Hypothalamus (tissue), 51 donors: ENCODE measurements around the gene BMP8A.
"Not testable (repeated sequence)": the region's sequence is repeated elsewhere in the genome, so short reads cannot be mapped to it uniquely, and the experiment has no call there.

Source experiments
- DNase-seq, 51 donors: peaks; one replicate each; lab custom pipeline; 2025; lab: John Stamatoyannopoulos, UW

BMP8A gene

GRCh38 chr1:39481289-39481688, 10.1 kb upstream of the BMP8A start:
- DNase-seq, result no peak

DNA sequence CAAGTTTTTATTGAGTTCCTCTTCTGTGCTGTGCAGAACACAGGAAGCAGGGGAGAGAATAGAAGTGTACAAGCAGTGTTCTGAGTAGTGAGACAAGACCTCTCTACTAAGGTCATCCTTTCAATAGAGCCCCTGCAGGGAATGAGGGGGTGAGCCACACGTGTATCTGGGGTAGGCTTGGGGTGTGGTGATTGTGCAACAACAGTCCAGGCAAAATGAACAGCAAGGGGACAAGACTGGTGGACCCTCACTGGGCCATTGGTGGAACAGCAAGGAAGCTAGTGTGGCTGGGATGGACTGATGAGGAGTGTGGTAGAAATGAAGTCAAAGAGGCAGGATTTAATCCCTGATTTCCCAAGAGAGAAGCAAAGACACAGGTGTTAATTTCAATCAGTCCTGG, 8.2 kb upstream of the BMP8A start:
- no peak for DNase-seq

DNA sequence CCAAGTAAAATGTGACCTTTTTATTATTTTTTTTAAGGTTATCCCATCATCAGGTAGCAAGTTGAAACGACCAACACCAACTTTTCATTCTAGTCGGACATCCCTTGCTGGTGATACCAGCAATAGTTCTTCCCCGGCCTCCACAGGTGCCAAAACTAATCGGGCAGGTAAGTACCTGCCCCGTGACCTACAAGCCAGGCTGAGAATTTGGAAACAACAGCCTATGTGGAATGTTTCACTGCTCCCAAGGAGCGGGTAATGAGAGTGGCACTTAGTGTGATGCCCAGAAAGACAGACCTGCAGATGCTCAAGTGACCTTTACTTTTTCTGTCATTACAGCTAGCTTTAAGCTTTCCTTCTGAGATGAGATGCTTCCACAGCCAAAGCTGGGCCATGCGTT, 6.9 kb upstream of the BMP8A start:
- no peak for DNase-seq

- DNase-seq, result peak in 28 of 51 donors; percentile 10 to 70 (median 49)
These were observed 6.2 kb upstream of the BMP8A start for GRCh38 chr1:39485046-39485803.

DNA sequence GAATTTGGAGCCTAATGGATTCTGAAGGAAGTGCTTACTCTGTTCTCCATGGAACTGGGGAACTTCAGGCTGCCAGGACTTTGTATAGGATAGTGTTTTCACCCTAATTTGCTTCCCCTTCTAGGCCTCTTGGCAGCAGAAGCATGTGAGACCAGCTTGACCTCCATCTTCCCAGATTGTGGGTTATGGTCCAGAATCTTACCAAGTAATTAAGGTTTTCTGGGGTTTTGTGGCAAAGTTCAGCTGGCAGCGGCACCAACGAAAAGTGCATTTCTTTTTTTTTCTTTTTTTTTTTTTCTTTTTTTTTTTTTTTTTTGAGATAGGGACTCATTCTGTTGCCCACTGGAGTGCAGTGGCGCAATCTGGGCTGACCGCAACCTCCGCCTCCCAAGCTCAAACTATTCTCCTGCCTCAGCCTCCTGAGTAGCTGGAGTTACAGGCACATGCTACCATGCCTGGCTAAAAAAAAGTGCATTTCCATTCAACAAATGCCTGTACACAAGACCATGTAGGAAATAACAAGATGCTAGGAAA, 3.4 kb upstream of the BMP8A start:
- DNase-seq, result no peak

DNA sequence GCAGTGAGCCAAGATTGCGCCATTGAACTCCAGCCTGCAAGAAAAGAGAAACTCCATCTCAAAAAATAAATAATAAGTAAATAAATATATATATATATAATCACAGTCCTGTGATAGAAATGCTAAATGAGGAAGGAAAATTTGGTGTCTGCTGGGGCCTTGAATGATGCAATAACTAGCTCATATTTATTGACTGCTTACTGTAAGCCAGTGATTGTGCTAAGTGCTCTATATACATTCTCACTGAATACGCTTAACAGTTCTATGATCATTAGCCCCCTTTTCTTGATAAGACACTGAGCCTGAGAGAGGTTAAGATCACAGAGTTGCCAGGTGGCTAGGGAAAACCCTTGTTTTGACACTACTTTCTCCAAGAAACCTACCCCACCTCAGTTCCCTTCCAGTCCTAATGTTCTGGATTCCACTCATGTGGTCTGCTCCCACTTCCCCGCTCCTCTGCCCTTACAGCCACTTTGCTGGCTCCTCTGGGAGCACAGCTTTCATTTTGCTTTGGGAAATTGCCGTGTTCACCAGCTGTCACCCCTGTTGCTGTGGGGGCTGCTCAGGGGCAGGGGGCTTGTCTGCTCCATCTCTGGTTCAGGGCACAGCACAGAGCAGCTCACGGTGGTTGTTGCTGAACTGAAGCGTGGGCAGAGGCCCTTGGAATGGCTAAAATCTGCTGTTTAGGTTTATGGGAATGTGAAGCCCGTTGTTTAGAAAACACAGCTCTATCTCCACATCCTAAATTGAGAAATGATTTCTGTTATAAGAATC, 2.5 kb upstream of the BMP8A start:
- no peak for DNase-seq

DNA sequence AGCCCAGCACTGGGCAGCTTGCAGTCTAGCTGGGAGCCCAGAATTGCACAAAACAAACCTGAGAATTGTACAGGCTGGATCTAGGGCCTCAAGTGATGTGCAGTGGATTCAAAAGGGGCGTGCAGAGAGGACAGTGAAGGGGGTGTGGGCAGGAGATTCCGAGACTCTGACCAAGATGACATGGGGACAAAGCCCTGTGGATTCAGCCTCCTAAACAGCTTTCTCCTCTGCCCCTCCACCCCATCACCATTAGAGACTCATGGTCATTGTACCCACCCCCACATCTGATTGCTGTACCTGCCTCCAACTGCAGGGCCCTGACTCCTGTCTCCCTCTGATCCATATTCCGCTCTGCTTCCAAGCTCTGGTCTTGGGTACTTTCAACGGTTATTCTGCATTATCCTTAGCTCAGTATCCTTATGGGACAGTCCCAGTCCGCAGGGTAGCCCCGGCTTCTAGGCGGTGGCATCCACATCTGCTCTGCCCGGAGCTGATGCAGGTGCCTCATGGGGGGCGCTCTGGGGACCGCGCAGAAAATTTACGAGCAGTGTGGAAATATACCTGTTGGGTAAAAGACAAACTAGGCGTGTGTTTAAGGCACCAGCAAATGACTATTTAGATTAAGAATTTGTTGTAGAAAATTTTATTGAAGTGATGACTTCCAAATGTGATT, 1.7 kb upstream of the BMP8A start:
- no peak for DNase-seq

GRCh38 chr1:39490596-39491145, 765 bp upstream of the BMP8A start:
- peak in 3 of 51 donors; percentile 24 to 54 (median 25) for DNase-seq

- DNase-seq, result not testable (repeated sequence)
These were observed 944 bp downstream of the BMP8A start for GRCh38 chr1:39492118-39493042.

DNA sequence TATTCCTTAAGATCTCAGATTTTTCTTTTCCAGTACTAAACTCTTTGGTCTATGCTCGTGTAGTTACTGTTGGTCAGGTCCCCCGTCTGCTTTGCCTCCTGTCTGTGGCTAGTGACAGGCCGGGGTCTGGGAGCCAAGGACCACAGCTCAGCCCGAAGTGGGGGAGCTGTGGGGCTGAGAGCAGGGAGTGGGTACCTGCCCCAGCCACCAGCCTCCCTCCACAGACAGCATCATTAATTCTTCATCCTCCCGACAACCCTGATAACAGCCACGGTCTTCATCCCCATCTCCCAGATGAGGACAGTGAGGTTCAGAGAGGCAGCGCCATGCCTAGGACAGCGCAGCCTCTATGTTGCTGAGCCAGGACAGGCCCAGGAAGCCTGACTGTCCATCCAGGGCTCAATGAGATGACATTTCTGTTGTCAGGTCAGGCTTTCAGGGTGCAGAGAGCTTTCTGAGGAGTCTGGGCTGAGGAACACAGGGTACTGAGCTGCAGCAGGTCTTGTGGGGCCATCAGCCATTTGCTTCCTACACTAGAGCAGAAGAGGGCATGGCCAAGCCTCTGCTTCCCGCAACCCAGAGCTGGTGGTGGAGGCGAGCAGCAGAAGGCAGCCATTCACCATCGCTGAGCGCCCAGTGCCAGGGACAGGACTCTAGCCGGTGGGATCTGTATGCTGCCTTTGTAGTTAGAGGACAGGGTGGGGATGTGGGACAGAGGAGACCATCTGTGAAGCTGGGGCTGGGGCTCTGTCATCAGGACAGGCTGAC, 1.8 kb downstream of the BMP8A start:
- not testable (repeated sequence) for DNase-seq

GRCh38 chr1:39494671-39495410, 3.4 kb downstream of the BMP8A start:
- peak in 1 of 51 donors; percentile 10 for DNase-seq

GRCh38 chr1:39496520-39496919, 5.1 kb downstream of the BMP8A start:
- not testable (repeated sequence) for DNase-seq

GRCh38 chr1:39497585-39497984, 6.1 kb downstream of the BMP8A start:
- DNase-seq, result no peak

GRCh38 chr1:39498096-39498710, 6.8 kb downstream of the BMP8A start:
- DNase-seq, result not testable (repeated sequence)

- DNase-seq, result not testable (repeated sequence)
These were observed 7.4 kb downstream of the BMP8A start for GRCh38 chr1:39498821-39499220.

- no peak for DNase-seq
These were observed 8.2 kb downstream of the BMP8A start for GRCh38 chr1:39499668-39500067.

DNA sequence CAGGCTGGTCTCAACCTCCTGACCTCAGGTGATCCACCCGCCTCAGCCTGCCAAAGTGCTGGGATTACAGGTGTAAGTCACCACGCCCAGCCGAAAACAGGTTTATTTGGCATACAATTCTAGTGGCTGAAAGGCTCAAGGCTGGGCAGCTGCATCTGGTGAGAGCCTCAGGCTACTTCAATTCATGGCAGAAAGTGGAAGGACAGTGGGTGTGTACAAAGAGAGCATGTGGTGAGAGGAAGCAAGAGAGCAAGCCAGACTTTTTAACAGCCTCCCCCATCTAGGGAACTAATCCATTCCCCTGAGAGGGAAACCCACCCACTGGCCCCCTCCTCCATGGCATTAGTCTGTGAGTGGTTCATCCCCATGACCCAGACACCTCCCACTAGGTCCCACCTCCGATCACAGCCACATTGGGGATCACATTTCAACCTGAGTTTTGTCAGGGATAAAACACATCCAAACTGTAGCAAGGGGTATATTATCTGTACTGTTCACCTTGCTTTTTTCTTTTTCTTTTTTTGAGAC, 9.5 kb downstream of the BMP8A start:
- no peak for DNase-seq

DNA sequence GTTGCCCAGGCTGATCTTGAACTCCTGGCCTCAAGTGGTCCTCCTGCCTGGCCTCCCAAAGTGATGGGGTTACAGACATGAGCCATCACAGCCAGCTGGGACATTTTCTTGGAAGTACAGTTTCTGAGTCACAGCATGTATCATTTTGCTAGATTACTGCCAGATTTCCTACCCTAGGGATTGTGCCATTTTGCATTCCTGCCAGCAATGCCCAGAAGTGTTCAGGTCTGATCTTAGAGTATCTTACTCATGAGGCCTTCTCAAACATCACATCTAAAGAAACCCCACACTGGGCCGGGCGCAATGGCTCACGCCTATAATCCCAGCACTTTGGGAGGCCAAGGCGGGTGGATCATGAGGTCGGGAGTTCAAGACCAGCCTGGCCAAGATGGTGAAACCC, 10.2 kb downstream of the BMP8A start:
- DNase-seq, result no peak
